ENCODE results near the gene RCE1.

RCE1 gene

DNA sequence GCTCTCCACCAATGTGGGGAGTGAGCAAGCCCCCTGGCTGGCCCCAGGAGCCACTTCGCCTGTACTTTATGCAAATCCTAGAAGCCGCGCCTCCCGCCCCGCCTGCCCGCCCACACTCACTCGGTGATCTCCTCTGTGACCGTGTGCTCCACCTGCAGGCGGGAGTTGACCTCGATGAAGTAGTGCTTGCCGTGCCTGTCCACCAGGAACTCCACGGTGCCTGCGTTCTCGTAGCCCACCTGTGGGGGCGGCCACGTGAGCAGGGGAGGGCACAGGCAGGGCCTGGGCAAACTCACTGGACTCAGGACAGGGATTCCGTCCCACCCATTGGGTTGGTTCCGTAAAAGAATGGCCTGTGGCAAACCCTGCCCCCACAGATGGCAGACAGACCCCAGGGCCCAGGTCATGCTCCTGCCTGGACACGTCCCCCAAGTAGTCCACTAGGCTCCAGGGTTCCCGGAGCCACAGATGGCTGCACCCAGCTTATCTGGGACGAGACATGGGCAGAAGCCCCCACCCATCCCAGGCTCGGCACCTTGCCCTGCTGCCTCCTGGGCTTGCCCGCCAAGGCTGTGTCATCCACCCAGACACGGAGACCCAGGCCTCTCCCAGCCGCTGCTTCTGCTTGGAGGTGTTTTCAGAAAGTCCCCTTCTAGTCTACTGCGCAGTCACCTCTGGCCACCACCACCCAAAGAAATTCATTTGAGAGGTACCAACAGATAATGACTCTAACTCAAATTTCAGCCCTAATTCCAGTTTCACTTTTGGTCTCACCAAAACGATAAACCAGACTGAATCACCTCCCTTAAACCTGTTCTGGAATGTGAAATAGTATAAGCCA, 25.7 kb downstream of the RCE1 start:
- in situ Hi-C loops (cut with HindIII; ENCODE audit: low pct_ligation_motif_present, low sequenced_read_pairs), result no loop called here
- Histone ChIP-seq H3K27ac (no peak overlapping the region), H3K27me3 (replicated peaks) (no peaks in the 10 kb centered on the region), H3K4me3 (ENCODE audit: low read depth, low read length) (no peak overlapping the region), H3K36me3 (replicated peaks) (peaks cover 13% of the 10 kb centered on the region)
- no peak for DNase-seq
- TF ChIP-seq, protein P1, sequence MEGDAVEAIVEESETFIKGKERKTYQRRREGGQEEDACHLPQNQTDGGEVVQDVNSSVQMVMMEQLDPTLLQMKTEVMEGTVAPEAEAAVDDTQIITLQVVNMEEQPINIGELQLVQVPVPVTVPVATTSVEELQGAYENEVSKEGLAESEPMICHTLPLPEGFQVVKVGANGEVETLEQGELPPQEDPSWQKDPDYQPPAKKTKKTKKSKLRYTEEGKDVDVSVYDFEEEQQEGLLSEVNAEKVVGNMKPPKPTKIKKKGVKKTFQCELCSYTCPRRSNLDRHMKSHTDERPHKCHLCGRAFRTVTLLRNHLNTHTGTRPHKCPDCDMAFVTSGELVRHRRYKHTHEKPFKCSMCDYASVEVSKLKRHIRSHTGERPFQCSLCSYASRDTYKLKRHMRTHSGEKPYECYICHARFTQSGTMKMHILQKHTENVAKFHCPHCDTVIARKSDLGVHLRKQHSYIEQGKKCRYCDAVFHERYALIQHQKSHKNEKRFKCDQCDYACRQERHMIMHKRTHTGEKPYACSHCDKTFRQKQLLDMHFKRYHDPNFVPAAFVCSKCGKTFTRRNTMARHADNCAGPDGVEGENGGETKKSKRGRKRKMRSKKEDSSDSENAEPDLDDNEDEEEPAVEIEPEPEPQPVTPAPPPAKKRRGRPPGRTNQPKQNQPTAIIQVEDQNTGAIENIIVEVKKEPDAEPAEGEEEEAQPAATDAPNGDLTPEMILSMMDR (IDR thresholded peaks at IDR 0.05; ENCODE audit: low read depth, low read length, missing control alignments), result peak; percentile 43

DNA sequence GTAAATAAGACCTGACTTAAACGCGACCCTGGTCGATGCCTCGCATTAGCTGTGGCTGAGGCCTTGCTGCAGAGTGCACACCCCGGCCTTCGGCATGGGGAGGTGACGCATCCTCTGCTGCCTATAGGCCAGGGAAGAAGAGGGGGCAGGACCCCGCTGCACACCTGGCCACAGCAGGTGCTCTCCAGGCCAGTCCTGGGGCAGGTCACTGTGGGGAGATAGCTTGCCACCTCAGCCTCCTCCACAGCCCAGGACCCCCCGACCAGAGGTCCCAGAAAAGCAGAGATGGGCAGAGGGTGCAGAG, 26.3 kb downstream of the RCE1 start:
- in situ Hi-C loops (cut with HindIII; ENCODE audit: low pct_ligation_motif_present, low sequenced_read_pairs), result no loop called here
- Histone ChIP-seq H3K4me3 (ENCODE audit: low read depth, low read length) (no peak overlapping the region), H3K27ac (no peak overlapping the region), H3K27me3 (replicated peaks) (no peaks in the 10 kb centered on the region), H3K36me3 (replicated peaks) (peaks cover 13% of the 10 kb centered on the region)
- TF ChIP-seq, protein P1 (IDR thresholded peaks at IDR 0.05; ENCODE audit: low read depth, low read length, missing control alignments), result no peak
- DNase-seq, result no peak

DNA sequence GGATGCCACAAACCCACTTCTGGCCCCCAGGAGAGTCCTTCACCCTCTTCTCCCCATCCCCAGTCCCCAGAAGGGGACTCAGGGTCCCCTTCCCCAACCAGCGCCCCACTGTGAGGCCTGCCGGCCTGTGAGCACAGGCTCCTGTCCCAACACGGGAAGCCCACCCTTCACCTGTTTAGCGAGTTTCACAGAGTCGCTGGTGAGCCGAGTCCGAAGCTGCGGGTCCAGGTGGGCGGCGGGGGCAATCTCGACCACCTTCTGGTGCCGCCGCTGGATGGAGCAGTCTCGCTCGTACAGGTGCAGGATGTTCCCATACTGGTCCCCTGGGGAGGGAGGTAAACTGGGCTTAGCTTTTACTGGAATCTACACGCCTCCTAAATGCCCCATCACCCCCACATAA, 26.9 kb downstream of the RCE1 start:
- TF ChIP-seq, protein P1 (IDR thresholded peaks at IDR 0.05; ENCODE audit: low read depth, low read length, missing control alignments), result no peak
- Histone ChIP-seq H3K27me3 (replicated peaks) (no peaks in the 10 kb centered on the region), H3K4me3 (ENCODE audit: low read depth, low read length) (no peak overlapping the region), H3K36me3 (replicated peaks) (peaks cover 13% of the 10 kb centered on the region), H3K27ac (no peak overlapping the region)
- no peak for DNase-seq
- in situ Hi-C loops (cut with HindIII; ENCODE audit: low pct_ligation_motif_present, low sequenced_read_pairs), result no loop called here

DNA sequence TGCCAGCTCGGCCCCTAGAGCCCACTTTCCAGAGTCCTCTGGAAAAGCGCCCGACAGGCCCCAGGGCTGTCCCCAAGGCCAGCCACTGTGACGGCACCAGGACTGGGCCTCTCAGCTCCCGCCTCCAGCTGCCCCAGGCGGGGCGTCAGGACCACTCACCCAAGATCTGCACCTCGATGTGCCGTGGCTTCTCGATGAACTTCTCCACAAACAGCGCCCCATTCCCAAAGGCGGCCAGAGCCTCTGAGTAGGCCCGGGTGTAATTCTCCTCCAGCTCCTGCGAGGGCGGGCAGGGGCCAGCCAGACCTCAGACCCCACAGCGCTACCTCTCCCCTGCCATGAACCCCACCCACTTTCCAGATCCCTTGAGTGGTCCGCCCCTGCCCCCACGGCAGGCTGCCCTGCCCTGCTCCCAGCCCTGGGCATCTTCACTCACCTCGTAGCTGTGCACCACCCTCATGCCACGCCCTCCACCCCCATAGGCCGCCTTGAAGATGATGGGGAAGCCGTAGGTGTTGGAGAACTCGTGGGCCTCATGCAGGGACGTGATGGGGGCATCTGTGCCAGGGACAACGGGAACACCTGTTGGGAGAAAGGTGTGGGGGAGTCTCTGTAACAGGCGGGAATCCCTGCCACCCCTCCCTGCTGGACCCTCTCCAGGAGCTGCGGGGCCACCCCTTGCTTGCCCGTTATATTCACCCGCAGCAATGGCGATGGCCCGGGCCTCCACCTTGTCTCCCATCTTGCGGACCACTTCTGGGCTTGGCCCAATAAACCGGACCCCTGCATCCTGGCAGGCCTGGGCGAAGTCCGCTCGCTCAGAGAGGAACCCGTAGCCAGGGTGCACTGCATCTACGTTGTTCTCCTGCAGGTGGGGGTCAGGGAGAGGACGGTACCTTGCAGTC, 27.6 kb downstream of the RCE1 start:
- in situ Hi-C loops (cut with HindIII; ENCODE audit: low pct_ligation_motif_present, low sequenced_read_pairs), result no loop called here
- no peak for DNase-seq
- no peak overlapping the region for H3K4me3 ChIP-seq (ENCODE audit: low read depth, low read length)

DNA sequence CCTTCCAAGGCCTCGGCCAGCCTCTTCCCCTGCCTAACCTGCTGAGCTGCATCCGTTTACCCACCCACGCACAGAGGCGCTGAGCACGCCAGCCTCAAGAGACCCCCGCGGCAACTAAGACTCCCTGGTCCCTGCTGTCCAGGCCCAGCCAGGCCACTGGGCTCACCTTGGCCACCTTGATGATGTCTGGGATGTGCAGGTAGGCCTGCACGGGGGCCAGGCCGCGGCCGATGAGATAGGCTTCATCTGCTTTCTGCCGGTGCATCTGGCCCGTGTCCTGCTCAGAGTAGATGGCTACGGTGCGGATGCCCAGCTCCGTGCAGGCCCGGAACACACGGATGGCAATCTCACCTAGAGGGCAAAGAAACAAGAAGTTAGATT, 28.3 kb downstream of the RCE1 start:
- no peak overlapping the region for H3K4me3 ChIP-seq (ENCODE audit: low read depth, low read length)
- H3K36me3 ChIP-seq (replicated peaks), result peaks cover 13% of the 10 kb centered on the region
- TF ChIP-seq, protein P1 (IDR thresholded peaks at IDR 0.05; ENCODE audit: low read depth, low read length, missing control alignments), result no peak
- no peak overlapping the region for H3K27ac ChIP-seq
- no peaks in the 10 kb centered on the region for H3K27me3 ChIP-seq (replicated peaks)
- in situ Hi-C loops (cut with HindIII; ENCODE audit: low pct_ligation_motif_present, low sequenced_read_pairs), result no loop called here
- DNase-seq, result no peak

More for the DNA sequence above, 27.6 kb downstream of the RCE1 start:
- no peak overlapping the region for H3K27ac ChIP-seq
- no peaks in the 10 kb centered on the region for H3K27me3 ChIP-seq (replicated peaks)
- peaks cover 13% of the 10 kb centered on the region for H3K36me3 ChIP-seq (replicated peaks)
- TF ChIP-seq, protein P1 (IDR thresholded peaks at IDR 0.05; ENCODE audit: low read depth, low read length, missing control alignments), result no peak

Data from brain microvascular endothelial cell (primary cell).